HG03432 (cell line): ENCODE results near the gene SUFU.
"Not testable (repeated sequence)": the region's sequence is repeated elsewhere in the genome, so short reads cannot be mapped to it uniquely, and the experiment has no call there.

Experiments used
- ATAC-seq: cut with Tn5 transposase; IDR thresholded peaks from one replicate; pipeline ENCODE4 v1.9.1; 2021; ENCODE audit warnings: mild to moderate bottlenecking, moderate library complexity; ENCODE audit not compliant: unreplicated experiment

Gene SUFU

GRCh38 chr10:102503264-102504178, at the start of gene SUFU:
Gene SUFU, plus strand, starts transcription at chr10:102503972. Its CDS starts 181 bp downstream, at chr10:102504153.
- peak; percentile 65 for ATAC-seq

DNA sequence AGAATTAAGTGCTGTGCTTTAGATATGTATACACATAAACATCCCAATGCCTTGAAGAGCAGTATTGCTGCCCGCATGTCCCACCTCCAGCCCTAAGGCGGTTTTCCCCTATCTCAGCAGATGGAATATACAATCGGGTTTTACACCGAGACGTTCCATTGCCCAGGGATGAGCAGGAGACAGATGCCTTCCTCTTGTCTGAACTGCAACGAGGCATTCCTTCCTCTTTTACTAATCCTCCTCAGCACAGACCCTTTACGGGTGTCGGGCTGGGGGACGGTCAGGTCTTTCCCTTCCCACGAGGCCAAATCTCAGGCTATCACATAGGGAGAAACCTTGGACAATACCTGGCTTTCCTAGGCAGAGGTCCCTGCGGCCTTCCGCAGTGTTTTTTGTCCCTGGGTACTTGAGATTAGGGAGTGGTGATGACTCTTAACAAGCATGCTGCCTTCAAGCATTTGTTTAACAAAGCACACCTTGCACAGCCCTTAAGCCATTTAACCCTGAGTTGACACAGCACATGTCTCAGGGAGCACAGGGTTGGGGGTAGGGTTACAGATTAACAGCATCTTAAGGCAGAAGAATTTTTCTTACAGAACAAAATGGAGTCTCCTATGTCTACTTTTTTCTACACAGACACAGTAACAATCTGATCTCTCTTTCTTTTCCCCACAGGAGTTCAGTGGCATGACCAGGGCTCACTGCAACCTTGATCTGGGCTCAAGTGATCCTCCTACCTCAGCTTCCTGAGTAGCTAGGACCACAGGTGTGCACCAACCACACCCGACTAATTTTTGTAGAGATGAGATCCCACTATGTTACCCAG, 48.9 kb upstream of the SUFU start:
- ATAC-seq, result not testable (repeated sequence)

DNA sequence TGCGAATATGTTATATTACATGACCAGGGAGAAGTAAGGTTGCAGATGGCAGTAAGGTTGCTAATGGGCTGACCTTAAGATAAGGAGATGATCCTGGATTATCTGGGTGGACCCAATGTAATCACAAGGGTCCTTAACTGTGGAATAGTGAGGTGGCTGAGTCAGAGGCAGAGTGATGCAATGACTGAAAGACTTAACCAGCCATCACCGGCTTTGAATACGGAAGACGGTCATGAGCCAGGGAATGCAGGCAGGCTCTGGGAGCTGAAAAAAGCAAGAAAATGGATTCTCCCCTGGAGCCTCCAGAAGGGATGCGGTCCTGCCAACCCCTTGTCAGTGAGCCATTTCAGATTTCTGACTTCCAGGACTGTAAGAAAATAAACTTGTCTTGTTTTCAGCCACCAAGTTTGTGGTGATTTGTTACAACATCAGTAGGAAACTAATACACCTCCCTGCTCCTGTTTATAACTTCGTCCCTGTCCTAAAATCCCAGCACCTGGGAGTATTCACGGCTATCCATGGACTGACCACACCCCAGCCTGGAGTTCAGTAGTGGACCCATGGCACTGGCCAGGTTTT, 47.8 kb upstream of the SUFU start:
- no peak for ATAC-seq

DNA sequence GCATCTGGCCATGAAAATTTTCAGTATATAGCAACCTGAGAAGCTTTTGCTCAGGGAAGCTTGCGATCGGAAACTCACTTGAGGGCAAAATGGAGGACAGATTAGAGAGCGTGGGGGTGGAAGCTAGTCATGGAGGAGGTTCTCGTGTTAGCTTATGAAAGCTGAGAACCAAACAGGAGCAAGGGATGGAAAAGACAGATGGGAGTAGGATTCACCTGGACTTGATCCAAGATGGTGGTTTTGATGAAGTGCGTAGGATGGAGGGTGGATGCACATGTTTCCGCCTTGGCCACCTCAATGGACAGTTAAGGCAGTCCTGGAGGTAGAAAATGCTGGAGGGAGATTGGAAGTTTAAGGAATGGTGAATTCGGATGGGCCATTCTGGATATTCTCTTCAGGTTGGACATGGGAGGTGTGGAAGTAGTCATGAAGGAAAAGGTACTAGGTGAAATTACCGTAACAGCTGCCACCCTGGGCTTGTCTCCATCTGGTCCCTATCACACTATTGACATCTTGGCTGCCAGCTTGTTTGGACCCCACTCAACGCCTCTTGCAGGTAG, 46.1 kb upstream of the SUFU start:
- ATAC-seq, result no peak

DNA sequence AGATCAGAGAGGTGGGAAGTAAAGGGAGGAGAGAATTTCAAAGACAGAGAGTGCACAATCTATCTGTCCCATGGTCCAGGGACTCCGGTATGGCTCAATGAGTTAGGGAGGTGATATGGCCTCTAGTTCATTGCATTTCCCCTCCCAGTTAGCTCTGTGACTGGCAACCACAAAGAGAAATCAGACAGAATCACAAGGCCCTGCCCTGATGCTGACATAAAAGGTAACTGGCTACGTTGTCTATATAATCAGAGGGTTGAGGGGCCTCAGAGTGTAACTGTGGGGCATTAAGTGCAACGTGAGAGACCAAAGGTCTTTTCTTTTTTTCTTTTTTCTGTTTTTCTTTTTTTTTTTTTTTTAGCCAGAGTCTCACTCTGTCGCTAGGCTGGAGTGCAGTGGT, 45.1 kb upstream of the SUFU start:
- no peak for ATAC-seq

GRCh38 chr10:102460836-102461186, 43.0 kb upstream of the SUFU start:
- ATAC-seq, result peak; percentile 40

GRCh38 chr10:102461187-102462054, 42.4 kb upstream of the SUFU start:
- peak; percentile 87 for ATAC-seq

DNA sequence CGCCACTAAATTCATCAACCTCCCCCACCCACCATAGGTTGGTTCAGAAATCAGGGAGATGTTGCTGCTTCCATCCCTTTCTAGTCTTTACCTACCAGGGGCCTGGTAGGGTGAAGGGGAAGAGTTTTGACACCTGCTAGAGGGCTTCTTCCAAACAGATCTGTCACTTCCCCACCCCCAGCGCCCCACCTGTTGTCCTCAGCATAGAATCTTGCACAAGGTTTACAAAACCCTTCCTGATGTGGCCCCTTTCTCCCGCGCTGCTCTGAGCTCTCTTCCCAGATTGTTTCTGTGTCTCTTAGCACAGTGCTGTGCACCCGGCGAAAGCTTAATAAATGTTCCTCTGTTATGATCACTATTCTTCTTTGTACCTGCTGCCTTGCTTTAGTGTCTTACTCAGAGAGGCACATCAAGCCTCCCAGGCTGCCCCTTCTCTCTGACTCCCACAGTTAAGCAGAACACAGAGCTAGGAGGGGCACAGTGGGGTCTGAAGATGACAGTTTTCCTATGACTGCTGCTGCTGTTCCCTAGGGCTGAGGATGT, 41.2 kb upstream of the SUFU start:
- ATAC-seq, result no peak

DNA sequence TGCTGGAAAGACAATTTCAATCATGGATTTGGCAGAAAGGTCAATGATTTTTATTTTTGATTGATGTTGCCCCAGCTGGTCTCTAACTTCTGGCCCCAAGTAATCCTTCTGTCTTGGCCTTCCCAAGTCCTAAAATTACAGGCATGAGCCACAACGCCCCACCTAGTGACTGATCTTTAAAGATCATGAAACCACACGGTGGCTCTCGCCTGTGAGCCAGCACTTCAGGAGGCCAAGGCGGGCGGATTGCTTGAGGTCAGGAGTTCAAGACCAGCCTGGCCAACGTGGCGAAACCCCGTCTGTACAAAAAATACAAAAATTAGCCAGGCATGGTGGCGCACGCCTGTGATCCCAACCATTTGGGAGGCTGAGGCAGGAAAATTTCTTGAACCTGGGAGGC, 39.8 kb upstream of the SUFU start:
- no peak for ATAC-seq

DNA sequence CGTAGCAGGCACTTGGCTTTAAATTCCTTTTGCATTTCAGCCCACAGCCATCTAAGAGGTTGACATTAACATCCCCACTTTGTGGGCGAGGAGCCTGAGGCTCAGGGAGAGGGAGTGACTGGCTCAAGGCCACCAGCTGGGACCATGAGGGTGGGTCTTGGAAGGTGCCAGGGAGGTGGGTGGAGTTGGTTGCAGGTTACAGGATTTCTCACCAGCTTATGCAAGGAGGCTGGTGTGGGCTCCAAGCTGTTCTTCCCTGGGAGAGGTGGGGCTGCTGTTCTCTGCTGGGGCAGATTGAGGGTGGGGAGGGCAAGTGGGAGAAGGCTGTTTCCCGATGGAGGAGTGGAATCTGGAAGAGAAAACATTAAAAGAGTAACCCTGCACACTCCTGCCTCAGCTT, 38.3 kb upstream of the SUFU start:
- ATAC-seq, result no peak

GRCh38 chr10:102467318-102467717, 36.5 kb upstream of the SUFU start:
- no peak for ATAC-seq

- ATAC-seq, result no peak
Observed at GRCh38 chr10:102467971-102468438, 35.8 kb upstream of the SUFU start.

GRCh38 chr10:102468683-102469082, 35.1 kb upstream of the SUFU start:
- ATAC-seq, result no peak

DNA sequence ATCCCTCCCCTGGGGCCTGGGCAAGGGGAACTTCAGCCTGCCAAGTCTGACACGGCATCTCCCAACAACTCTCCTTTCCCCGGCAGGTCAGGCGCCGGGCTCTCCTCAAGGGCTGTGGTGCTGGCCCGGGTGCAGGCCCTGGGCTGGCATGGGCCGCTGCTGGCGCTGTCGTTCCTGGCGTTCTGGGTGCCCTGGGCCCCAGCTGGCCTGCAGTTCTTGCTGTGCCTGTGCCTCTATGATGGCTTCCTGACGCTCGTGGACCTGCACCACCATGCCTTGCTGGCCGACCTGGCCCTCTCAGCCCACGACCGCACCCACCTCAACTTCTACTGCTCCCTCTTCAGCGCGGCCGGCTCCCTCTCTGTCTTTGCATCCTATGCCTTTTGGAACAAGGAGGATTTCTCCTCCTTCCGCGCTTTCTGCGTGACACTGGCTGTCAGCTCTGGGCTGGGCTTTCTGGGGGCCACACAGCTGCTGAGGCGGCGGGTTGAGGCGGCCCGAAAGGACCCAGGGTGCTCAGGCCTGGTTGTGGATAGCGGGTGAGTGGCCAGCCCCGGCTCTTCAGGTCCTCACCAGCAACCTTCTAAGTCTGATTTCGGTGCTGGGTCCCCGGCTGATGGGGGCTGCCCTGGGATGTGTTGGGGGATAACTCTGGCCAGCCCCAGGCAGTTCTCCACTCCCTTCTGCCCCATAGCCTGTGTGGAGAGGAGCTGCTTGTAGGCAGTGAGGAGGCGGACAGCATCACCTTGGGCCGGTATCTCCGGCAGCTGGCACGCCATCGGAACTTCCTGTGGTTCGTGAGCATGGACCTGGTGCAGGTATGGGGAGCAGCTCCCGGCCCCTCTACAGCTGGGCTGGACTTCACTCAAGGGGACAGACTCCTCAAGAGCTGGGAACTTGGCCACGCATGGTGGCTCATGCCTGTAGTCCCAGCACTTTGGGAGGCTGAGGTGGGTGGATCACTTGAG, 32.9 kb upstream of the SUFU start:
- ATAC-seq, result no peak

- ATAC-seq, result no peak
Observed at GRCh38 chr10:102473445-102474331, 30.1 kb upstream of the SUFU start.

DNA sequence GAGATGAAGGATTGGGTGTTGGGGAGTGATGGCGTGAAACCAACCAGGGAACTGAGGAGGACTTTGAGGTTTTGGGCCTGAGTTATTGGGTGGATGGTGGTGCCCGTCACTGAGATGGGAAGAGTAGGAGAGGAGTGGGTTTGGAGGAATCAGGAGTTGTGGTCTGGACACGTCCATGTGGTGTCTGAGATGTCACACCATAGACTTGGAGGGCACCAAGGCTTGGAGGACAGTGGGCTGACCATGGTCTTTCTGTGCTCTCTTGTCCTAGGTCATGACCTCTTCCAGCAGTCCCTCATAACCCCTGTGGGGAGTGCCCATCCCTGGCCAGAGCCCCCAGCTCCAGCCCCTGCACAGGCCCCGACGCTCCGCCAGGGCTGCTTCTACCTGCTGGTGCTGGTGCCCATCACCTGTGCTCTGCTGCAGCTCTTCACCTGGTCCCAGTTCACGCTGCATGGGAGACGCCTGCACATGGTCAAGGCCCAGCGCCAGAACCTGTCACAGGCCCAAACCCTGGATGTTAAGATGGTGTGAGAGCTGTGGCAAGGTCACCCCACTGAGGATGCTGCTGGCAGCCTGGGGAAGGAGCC, 28.2 kb upstream of the SUFU start:
- ATAC-seq, result no peak

- no peak for ATAC-seq
Observed at GRCh38 chr10:102476466-102477141, 27.2 kb upstream of the SUFU start.
